HFF-Myc (cell line): ENCODE results near the gene PLEKHM3.

Experiments
- DNase-seq: peaks from one replicate; pipeline ENCODE4 v3.0.0-alpha.2; 2011; ENCODE audit warnings: low read depth; ENCODE audit errors: extremely low read depth
- H3K4me3 ChIP-seq: replicated peaks from 2 replicates; pipeline ENCODE4 v1.5.1; 2011; ENCODE audit warnings: low read depth, mild to moderate bottlenecking, control low read depth, low read length
- CTCF ChIP-seq: IDR thresholded peaks from 2 replicates; pipeline ENCODE4 v1.5.1; 2012; ENCODE audit warnings: mild to moderate bottlenecking, low read depth, low read length, control low read depth; ENCODE audit errors: missing control alignments

The PLEKHM3 gene

GRCh38 chr2:208064220-208064961 lies 39.1 kb upstream of the PLEKHM3 start:
- peak; percentile 80 for DNase-seq
- no peak for TF ChIP-seq CTCF
- H3K4me3 ChIP-seq: no peak overlapping the region

DNA sequence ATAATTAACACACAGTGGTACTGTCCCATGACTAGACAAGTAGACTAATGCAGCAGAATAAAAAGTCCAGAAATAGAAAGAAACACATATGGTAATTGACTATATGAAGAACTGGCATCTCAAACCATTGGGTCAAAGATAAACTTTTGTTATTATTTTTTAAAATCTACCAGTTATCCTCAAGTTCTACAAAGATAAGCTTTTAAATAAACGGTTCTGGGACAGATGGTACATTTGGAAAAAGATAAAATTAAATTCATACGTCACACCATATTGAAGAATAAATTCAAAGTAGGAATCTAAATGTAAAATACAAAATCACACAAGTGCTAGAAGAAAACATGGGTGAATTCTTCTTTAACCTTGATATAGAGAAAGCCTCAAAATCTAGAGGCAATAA lies 37.6 kb upstream of the PLEKHM3 start:
- DNase-seq: no peak
- no peak for TF ChIP-seq CTCF
- H3K4me3 ChIP-seq: no peak overlapping the region

GRCh38 chr2:208062113-208062512 lies 36.8 kb upstream of the PLEKHM3 start:
- DNase-seq: peak; percentile 27
- no peak overlapping the region for H3K4me3 ChIP-seq
- TF ChIP-seq CTCF: peak; percentile 46

- no peak for TF ChIP-seq CTCF
- no peak for DNase-seq
- no peak overlapping the region for H3K4me3 ChIP-seq
Measured at GRCh38 chr2:208057108-208057507, 31.8 kb upstream of the PLEKHM3 start.

DNA sequence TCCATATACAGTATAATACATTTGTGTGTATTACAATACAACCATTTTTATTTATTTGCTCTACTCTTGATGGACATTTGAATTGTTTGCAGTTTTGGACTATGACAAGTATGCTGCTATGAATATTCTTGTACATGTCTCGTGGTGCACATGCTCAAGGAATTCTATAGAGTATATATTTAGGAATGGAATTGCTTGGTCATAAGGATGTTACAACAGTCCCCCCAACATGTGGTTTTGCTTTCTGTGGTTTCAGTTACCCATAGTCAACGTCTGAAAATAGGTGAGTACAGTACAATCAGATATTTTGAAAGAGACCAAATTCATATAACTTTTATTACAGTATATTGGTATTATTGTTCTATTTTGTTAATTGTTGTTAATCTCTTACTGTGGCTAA lies 24.1 kb upstream of the PLEKHM3 start:
- DNase-seq: no peak
- no peak overlapping the region for H3K4me3 ChIP-seq
- no peak for TF ChIP-seq CTCF

GRCh38 chr2:208049006-208049405 lies 23.7 kb upstream of the PLEKHM3 start:
- DNase-seq: no peak
- TF ChIP-seq CTCF: no peak
- H3K4me3 ChIP-seq: no peak overlapping the region

DNA sequence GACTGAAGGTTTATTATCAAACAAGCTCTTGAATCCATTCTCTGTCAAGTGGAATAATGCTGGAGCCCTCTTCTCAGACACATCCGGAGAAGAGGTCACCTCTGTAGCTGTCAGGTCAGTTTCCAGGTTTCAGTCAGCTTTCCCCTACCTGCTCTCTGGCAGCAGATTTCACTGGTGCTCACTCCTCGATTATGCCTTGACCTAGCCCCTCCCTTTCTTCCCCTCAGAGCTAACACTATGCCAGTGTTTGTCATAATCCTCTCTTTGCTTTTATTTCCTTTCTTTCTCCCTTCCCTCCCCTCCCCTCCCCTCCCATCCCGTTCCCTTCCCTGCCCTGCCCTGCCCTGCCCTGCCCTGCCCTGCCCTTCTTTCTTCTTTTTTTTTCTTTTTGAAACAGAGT lies 22.5 kb upstream of the PLEKHM3 start:
- no peak overlapping the region for H3K4me3 ChIP-seq
- no peak for DNase-seq
- TF ChIP-seq CTCF: no peak
